ENCODE results near the gene FOXO3B. TPM values are rescaled to one million over a fixed set of nuclear protein-coding genes. Genes with fewer than 3 reads are reported as not detected.
"Not testable (repeated sequence)": the region's sequence is repeated elsewhere in the genome, so short reads cannot be mapped to it uniquely, and the experiment has no call there.

Gene FOXO3B
- total and polyA plus RNA-seq, 2 experiments from 2014 or later, result 7.5 to 8.1 TPM

DNA sequence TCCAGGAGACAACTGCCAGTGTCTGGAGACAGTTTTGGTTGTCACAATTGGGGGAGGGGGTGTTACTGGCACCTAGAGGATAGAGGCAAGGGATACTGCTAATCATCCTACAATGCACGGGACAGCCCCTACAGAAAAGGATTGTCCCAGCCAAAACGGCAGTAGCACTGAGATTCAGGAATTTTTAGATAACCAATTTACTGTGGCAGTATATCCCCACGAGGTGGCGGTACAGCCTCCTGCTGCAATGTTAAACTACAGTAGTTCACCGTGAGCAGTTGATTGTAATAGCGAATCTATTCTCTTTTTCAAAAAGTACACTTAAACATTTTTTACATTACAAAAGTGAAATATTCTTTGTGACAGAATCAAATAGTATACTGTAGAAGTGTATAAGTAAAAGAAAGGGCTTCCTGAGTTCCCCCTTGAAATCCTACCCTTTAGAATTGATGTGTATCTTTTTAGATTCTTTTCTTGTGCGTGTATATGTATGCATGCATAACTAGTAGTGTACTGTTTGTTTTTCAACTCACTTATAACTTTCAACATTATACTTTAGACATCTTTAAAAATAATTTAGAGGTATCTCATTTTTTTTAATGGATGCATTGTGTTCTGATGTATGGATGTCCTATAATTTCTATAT, 30.4 kb upstream of the FOXO3B start:
- 14% methylated on average over 6 of the region's 7 CpGs for WGBS (ENCODE audit: low lambda C conversion rate, missing lambda C conversion rate)
- H3K79me2 ChIP-seq; H4K20me1 ChIP-seq (ENCODE audit: insufficient read depth, poor library complexity, severe bottlenecking); H2AFZ ChIP-seq; H3K27ac ChIP-seq; H3K9me2 ChIP-seq (replicated peaks; ENCODE audit: insufficient read depth); H3K4me1 ChIP-seq (ENCODE audit: insufficient read depth); H3K9me3 ChIP-seq (ENCODE audit: low read depth); H3K36me3 ChIP-seq (replicated peaks; ENCODE audit: insufficient read depth, low read depth); H3K4me3 ChIP-seq; H3K27me3 ChIP-seq: not testable (repeated sequence)
- TF ChIP-seq CTCF (IDR thresholded peaks at IDR 0.05; ENCODE audit: poor library complexity), result peak; percentile 63
- DNase-seq (ENCODE audit: low spot score), result peak; percentile 73
- H3K4me2 ChIP-seq, result peak overlapping the region; percentile 17

DNA sequence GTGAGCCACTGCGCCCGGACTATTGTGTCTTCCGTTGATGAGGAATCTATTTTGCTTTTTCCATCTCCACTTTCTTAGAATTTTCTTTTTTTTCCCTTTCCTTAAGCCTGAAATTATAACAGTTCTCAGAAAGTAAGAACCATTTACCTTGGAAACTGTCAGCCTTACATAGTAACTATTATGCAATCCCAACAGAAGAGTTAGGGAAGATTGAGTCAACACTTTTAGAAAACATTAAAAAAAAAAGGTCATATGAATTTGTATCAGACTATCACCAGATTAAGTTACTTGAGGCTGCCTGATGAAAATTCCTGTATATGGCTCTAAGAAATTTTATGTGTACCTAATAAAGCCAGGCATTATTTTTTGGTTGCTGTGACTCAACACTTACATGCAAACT, 26.1 kb upstream of the FOXO3B start:
- H3K27ac ChIP-seq; H3K36me3 ChIP-seq (replicated peaks; ENCODE audit: insufficient read depth, low read depth); H4K20me1 ChIP-seq (ENCODE audit: insufficient read depth, poor library complexity, severe bottlenecking); H3K4me2 ChIP-seq; H3K4me1 ChIP-seq (ENCODE audit: insufficient read depth); H3K9me3 ChIP-seq (ENCODE audit: low read depth); H3K9me2 ChIP-seq (replicated peaks; ENCODE audit: insufficient read depth); DNase-seq (ENCODE audit: low spot score); H2AFZ ChIP-seq; H3K27me3 ChIP-seq; H3K79me2 ChIP-seq; H3K4me3 ChIP-seq: not testable (repeated sequence)
- WGBS (ENCODE audit: low lambda C conversion rate, missing lambda C conversion rate), result 94% methylated on average over 3 of the region's 3 CpGs

DNA sequence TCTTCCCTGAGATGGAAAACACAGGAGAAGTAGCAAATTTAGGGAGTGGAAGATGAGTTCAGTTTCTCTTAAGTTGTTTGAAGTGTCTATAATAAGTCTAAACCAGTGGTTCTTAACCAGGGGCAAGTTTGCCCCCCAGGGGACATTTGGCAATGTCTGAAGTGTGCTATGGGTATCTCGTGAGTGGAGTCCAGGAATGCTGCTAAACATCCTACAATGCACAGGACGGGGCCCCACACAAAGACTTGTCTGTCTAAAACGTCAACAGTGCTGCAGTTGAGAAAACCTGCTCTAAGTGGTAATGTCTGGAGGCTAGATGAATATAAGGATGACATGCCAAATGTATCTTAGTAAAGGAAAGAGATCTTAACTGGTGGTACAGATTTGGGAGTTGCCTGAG, 23.8 kb upstream of the FOXO3B start:
- DNase-seq (ENCODE audit: low spot score); H3K4me2 ChIP-seq; H3K79me2 ChIP-seq; H2AFZ ChIP-seq; H3K36me3 ChIP-seq (replicated peaks; ENCODE audit: insufficient read depth, low read depth); H3K4me3 ChIP-seq; H3K9me2 ChIP-seq (replicated peaks; ENCODE audit: insufficient read depth); H3K27me3 ChIP-seq; H3K27ac ChIP-seq; H4K20me1 ChIP-seq (ENCODE audit: insufficient read depth, poor library complexity, severe bottlenecking); H3K4me1 ChIP-seq (ENCODE audit: insufficient read depth); H3K9me3 ChIP-seq (ENCODE audit: low read depth): not testable (repeated sequence)
- 78% methylated on average over 3 of the region's 3 CpGs for WGBS (ENCODE audit: low lambda C conversion rate, missing lambda C conversion rate)

- not testable (repeated sequence) for H3K4me1 ChIP-seq (ENCODE audit: insufficient read depth); H3K36me3 ChIP-seq (replicated peaks; ENCODE audit: insufficient read depth, low read depth); H3K9me2 ChIP-seq (replicated peaks; ENCODE audit: insufficient read depth); H4K20me1 ChIP-seq (ENCODE audit: insufficient read depth, poor library complexity, severe bottlenecking); DNase-seq (ENCODE audit: low spot score); H3K9me3 ChIP-seq (ENCODE audit: low read depth); H3K79me2 ChIP-seq; H3K27me3 ChIP-seq; H3K27ac ChIP-seq
- peak overlapping the region; percentile 83 for H2AFZ ChIP-seq
- H3K4me3 ChIP-seq, result peak overlapping the region; percentile 31
- WGBS (ENCODE audit: low lambda C conversion rate, missing lambda C conversion rate), result 61% methylated on average over 8 of the region's 8 CpGs
- H3K4me2 ChIP-seq, result peak overlapping the region; percentile 88
Observed at GRCh38 chr17:18698473-18699103, 16.5 kb upstream of the FOXO3B start.

DNA sequence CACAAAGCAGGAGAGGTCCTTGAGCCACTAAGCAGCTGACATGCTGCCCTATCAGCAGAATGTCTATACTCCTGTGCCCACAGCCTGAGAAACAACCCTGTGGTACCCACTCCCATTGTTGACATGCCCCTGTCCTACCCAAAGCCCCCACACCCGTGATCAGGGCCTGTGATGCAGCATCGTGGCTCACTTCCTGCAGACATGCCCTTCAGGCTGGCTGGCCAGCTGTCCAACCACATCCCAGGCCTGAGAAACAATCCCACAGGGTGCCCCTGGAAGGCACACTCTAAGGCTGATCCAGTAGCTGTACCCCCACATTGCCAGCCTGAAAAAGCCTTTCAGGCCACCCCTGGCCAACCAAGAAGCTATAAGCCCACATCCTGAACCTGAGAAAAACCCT, 13.0 kb upstream of the FOXO3B start:
- not testable (repeated sequence) for H3K4me3 ChIP-seq; H2AFZ ChIP-seq; DNase-seq (ENCODE audit: low spot score); H3K27me3 ChIP-seq; H3K27ac ChIP-seq; H3K9me2 ChIP-seq (replicated peaks; ENCODE audit: insufficient read depth); H3K36me3 ChIP-seq (replicated peaks; ENCODE audit: insufficient read depth, low read depth); H3K4me1 ChIP-seq (ENCODE audit: insufficient read depth); H3K79me2 ChIP-seq; H4K20me1 ChIP-seq (ENCODE audit: insufficient read depth, poor library complexity, severe bottlenecking); H3K4me2 ChIP-seq; H3K9me3 ChIP-seq (ENCODE audit: low read depth)
- WGBS (ENCODE audit: low lambda C conversion rate, missing lambda C conversion rate), result 76% methylated on average over 2 of the region's 2 CpGs

DNA sequence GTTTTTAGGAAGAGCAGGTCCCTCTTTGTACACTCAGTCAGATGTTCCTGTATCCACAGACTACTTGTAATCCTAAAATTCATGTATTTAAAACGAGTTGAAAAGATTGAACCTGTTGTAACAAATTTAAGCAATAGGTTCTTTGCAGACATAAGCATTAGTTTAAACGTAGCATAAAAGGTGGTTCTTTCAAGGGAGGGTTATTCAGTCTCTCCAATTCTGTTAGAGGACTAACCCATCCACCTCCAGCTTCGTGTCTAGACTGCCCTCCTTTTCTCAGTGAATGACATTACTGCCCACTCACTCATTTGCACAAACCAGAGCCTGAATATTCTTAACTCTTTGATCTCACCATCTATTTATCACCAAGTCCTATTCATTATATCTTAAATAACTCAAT, 554 bp upstream of the FOXO3B start:
- Histone ChIP-seq H3K27ac (peak overlapping the region; percentile 27), H3K4me2 (peak overlapping the region; percentile 71), H2AFZ (peak overlapping the region; percentile 84)
- H3K9me2 ChIP-seq (replicated peaks; ENCODE audit: insufficient read depth); H4K20me1 ChIP-seq (ENCODE audit: insufficient read depth, poor library complexity, severe bottlenecking); H3K27me3 ChIP-seq; H3K4me1 ChIP-seq (ENCODE audit: insufficient read depth); DNase-seq (ENCODE audit: low spot score); H3K9me3 ChIP-seq (ENCODE audit: low read depth); H3K36me3 ChIP-seq (replicated peaks; ENCODE audit: insufficient read depth, low read depth); H3K79me2 ChIP-seq; H3K4me3 ChIP-seq: not testable (repeated sequence)
- 3% methylated on average over 3 of the region's 3 CpGs for WGBS (ENCODE audit: low lambda C conversion rate, missing lambda C conversion rate)

DNA sequence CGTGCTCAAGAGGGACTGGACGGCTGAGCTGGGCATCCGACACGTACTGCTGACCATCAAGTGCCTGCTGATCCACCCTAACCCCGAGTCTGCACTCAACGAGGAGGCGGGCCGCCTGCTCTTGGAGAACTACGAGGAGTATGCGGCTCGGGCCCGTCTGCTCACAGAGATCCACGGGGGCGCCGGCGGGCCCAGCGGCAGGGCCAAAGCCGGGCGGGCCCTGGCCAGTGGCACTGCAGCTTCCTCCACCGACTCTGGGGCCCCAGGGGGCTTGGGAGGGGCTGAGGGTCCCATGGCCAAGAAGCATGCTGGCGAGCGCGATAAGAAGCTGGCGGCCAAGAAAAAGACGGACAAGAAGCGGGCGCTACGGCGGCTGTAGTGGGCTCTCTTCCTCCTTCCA, 4.7 kb downstream of the FOXO3B start:
- not testable (repeated sequence) for H3K36me3 ChIP-seq (replicated peaks; ENCODE audit: insufficient read depth, low read depth); H3K27ac ChIP-seq; H3K79me2 ChIP-seq; H3K4me3 ChIP-seq; H4K20me1 ChIP-seq (ENCODE audit: insufficient read depth, poor library complexity, severe bottlenecking); H3K4me2 ChIP-seq; H3K9me2 ChIP-seq (replicated peaks; ENCODE audit: insufficient read depth); H3K9me3 ChIP-seq (ENCODE audit: low read depth); H2AFZ ChIP-seq; H3K4me1 ChIP-seq (ENCODE audit: insufficient read depth); DNase-seq (ENCODE audit: low spot score); H3K27me3 ChIP-seq
- WGBS (ENCODE audit: low lambda C conversion rate, missing lambda C conversion rate), result 98% methylated on average over 25 of the region's 29 CpGs

DNA sequence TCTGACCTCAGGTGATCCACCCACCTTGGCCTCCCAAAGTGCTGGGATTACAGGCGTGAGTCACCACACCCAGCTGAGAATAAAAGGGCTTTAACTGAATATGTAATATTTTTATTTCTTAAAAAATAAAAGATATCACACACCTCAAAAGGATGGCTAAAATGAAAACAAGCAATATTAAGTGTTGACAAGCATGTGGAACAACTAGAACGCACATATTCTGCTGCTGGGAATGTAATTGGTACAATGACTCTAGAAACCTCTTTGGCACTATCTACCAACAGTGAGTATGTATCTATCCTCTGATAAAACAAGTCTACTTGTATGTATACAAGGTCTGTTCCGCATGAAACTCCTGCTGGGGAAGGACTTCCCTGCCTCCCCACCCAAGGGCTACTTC, 5.2 kb downstream of the FOXO3B start:
- not testable (repeated sequence) for H3K4me1 ChIP-seq (ENCODE audit: insufficient read depth)

More for the DNA sequence above, 5.2 kb downstream of the FOXO3B start:
- H4K20me1 ChIP-seq (ENCODE audit: insufficient read depth, poor library complexity, severe bottlenecking); H3K27me3 ChIP-seq; H2AFZ ChIP-seq; H3K27ac ChIP-seq; H3K9me3 ChIP-seq (ENCODE audit: low read depth); DNase-seq (ENCODE audit: low spot score); H3K4me3 ChIP-seq; H3K79me2 ChIP-seq; H3K36me3 ChIP-seq (replicated peaks; ENCODE audit: insufficient read depth, low read depth); H3K4me2 ChIP-seq; H3K9me2 ChIP-seq (replicated peaks; ENCODE audit: insufficient read depth): not testable (repeated sequence)
- WGBS (ENCODE audit: low lambda C conversion rate, missing lambda C conversion rate), result 100% methylated on average over 3 of the region's 3 CpGs

All from hepatocyte (in vitro differentiated cells).